Esophagus squamous epithelium (tissue), 5 donors: ENCODE measurements around the gene PCDH9. TPM values are rescaled to one million over a fixed set of nuclear protein-coding genes. Genes with fewer than 3 reads are reported as not detected.

Source experiments
- DNase-seq: peaks from one replicate; lab custom pipeline; 2025; lab: John Stamatoyannopoulos, UW
- H3K27ac ChIP-seq, 4 donors: fragments of 200-600 bp; sonication (generic); one replicate each; pipeline ENCODE4 v1.5.1; 2016 to 2019; ENCODE audit warnings: mild to moderate bottlenecking in 1 of 4
- H3K27me3 ChIP-seq, 4 donors: fragments of 200-600 bp; sonication (generic); 1 replicate in 3 of 4; 2 replicates in 1 of 4; pipeline versions ENCODE4 v1.5.1 to v1.6.0; 2017 to 2021; ENCODE audit warnings: antibody characterized with exemption in 1 of 4
- H3K36me3 ChIP-seq, 3 donors: fragments of 200-600 bp; sonication (generic); one replicate each; pipeline ENCODE4 v1.5.1; 2016 to 2019
- H3K4me1 ChIP-seq, 3 donors: fragments of 200-600 bp; sonication (generic); one replicate each; pipeline ENCODE4 v1.5.1; 2017 to 2019
- H3K4me3 ChIP-seq, 4 donors: fragments of 200-600 bp; sonication (generic); 1 replicate in 3 of 4; 2 replicates in 1 of 4; pipeline ENCODE4 v1.5.1; 2016 to 2019; ENCODE audit warnings: mild to moderate bottlenecking in 2 of 4, moderate library complexity in 1 of 4
- H3K9me3 ChIP-seq, 3 donors: fragments of 200-600 bp; sonication (generic); one replicate each; pipeline ENCODE4 v1.5.1; 2016 to 2019
- POLR2A ChIP-seq, 4 donors: fragments of 450-650 bp; IDR thresholded peaks; one replicate each; pipeline ENCODE4 v1.6.1; 2017; ENCODE audit warnings: antibody characterized with exemption in 4 of 4, mild to moderate bottlenecking in 4 of 4, moderate library complexity in 3 of 4
- WGBS, 2 donors: methylation state at CpG; one replicate each; pipeline ENCODE4 v1.1.5; 2018; 5-methylcytosine and 5-hydroxymethylcytosine counted together
- intact Hi-C: fragments of 100-400 bp; cut with DNase I; formaldehyde crosslinking; loops from one replicate; pipeline ENCODE4 v1.15.0; 2022
- total RNA-seq, 4 donors: library from RNA; depleted of rRNA; stranded (reverse); fragments of >200 nt; gene quantifications; one replicate each; pipeline ENCODE4 v1.1.0, GENCODE V29; 2016
- TF ChIP-seq, protein P1 (sequence below), 6 experiments: fragments of 450-650 bp in 4 of 6; fragments of 200-600 bp in 2 of 6; sonication (generic) in 2 of 6; IDR thresholded peaks; one replicate each; pipeline ENCODE4 v1.5.1; 2016 to 2019; ENCODE audit warnings: antibody characterized with exemption in 6 of 6, mild to moderate bottlenecking in 4 of 6, moderate library complexity in 4 of 6
- donor health status: DM: yes; HTN: yes; CAD: no.

PCDH9 gene
- total RNA-seq, 4 donors from 2014 or later: 0.04 to 1.9 (median 0.45) TPM

- TF ChIP-seq, protein P1, sequence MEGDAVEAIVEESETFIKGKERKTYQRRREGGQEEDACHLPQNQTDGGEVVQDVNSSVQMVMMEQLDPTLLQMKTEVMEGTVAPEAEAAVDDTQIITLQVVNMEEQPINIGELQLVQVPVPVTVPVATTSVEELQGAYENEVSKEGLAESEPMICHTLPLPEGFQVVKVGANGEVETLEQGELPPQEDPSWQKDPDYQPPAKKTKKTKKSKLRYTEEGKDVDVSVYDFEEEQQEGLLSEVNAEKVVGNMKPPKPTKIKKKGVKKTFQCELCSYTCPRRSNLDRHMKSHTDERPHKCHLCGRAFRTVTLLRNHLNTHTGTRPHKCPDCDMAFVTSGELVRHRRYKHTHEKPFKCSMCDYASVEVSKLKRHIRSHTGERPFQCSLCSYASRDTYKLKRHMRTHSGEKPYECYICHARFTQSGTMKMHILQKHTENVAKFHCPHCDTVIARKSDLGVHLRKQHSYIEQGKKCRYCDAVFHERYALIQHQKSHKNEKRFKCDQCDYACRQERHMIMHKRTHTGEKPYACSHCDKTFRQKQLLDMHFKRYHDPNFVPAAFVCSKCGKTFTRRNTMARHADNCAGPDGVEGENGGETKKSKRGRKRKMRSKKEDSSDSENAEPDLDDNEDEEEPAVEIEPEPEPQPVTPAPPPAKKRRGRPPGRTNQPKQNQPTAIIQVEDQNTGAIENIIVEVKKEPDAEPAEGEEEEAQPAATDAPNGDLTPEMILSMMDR (IDR thresholded peaks at IDR 0.05): no peak
- no peak for TF ChIP-seq POLR2A (IDR thresholded peaks at IDR 0.05)
- DNase-seq: no peak
- Histone ChIP-seq H3K4me1 (no peaks in the 10 kb centered on the region), H3K27me3 (no peaks in the 10 kb centered on the region), H3K9me3 (no peaks in the 10 kb centered on the region), H3K27ac (no peak overlapping the region), H3K36me3 (no peaks in the 10 kb centered on the region), H3K4me3 (no peak overlapping the region)
- intact Hi-C loops: no loop called here
- 86 to 87% methylated on average over 4 of the region's 4 CpGs for WGBS, 2 donors
Measured at GRCh38 chr13:66547685-66548084, 682.5 kb downstream of the PCDH9 start.

DNA sequence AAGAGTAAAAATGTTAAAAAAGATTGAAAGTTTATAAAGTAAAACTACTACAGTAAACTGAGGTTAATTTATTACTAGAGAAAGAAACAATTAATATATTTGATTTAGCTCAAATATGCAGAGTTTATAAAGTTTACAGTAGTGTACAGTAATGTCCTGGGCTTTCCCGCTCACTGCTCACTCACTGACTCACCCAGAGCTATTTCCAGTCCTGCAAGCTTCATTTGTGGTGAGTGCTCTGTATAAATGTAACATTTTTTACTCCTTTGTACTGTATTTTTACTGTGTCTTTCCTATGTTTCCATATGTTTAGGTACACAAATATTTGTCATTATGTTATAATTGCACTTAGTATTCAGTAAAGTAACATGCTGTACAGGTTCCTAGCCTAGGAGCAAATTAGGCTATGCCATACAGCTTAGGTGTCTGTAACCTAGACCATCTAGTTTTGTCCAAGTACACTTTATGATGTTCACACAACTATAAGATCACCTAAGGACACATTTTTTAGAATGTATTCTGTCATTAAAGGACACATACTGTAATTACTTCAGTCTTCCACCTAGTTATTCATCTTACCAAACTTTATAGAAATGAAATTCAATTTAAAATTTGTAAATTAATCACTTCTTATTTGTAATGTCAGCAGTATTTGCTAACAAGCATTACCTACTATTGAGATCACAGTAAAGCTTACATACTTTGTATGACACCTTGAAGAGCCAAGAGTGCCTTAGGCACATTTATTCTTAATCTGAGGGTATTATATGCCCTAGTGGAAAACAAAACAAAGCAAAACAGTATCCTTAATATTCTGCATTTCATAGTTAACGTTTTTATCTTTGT, 683.4 kb downstream of the PCDH9 start:
- H3K36me3 ChIP-seq: no peaks in the 10 kb centered on the region
- no peak overlapping the region for H3K4me3 ChIP-seq
- WGBS, 2 donors: 51 to 73% methylated on average over 2 of the region's 2 CpGs
- H3K27ac ChIP-seq: no peak overlapping the region
- H3K27me3 ChIP-seq: no peaks in the 10 kb centered on the region
- no peaks in the 10 kb centered on the region for H3K9me3 ChIP-seq
- H3K4me1 ChIP-seq: no peaks in the 10 kb centered on the region
- intact Hi-C loops: no loop called here
- TF ChIP-seq, protein P1 (IDR thresholded peaks at IDR 0.05): no peak
- no peak for TF ChIP-seq POLR2A (IDR thresholded peaks at IDR 0.05)
- no peak for DNase-seq

GRCh38 chr13:66543780-66544179, 686.4 kb downstream of the PCDH9 start:
- Histone ChIP-seq H3K4me3 (no peak overlapping the region), H3K27me3 (no peaks in the 10 kb centered on the region), H3K36me3 (no peaks in the 10 kb centered on the region), H3K9me3 (no peaks in the 10 kb centered on the region), H3K4me1 (no peaks in the 10 kb centered on the region), H3K27ac (no peak overlapping the region)
- 47 to 85% methylated on average over 1 of the region's 1 CpG for WGBS, 2 donors
- no peak for DNase-seq
- intact Hi-C loops: no loop called here
- TF ChIP-seq, protein P1 (IDR thresholded peaks at IDR 0.05): no peak
- TF ChIP-seq POLR2A (IDR thresholded peaks at IDR 0.05): no peak

DNA sequence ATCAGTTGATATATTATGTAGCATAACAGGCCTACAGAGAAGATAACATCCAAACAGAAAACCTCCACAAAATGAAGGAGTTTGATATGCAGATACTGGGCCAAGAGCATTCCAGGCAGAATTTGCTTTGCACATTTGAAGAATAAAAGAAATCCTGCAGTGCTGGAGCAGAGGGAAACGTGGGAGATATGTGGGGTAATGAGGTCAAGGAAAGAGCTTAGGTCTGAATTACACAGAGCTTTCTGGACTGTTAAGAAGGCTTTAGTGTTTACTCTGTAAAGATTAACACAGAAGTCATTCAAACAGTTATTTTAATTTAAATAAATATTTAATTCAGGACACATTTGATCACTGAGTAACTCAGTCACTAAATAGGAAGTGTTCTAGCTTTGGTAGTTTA, 692.7 kb downstream of the PCDH9 start:
- H3K4me1 ChIP-seq: no peaks in the 10 kb centered on the region
- DNase-seq: no peak
- no peak overlapping the region for H3K4me3 ChIP-seq
- H3K9me3 ChIP-seq: no peaks in the 10 kb centered on the region
- intact Hi-C loops: no loop called here
- no peak for TF ChIP-seq POLR2A (IDR thresholded peaks at IDR 0.05)
- TF ChIP-seq, protein P1 (IDR thresholded peaks at IDR 0.05): no peak
- 14 to 42% methylated on average over 1 of the region's 1 CpG for WGBS, 2 donors
- H3K36me3 ChIP-seq: no peaks in the 10 kb centered on the region
- H3K27ac ChIP-seq: no peak overlapping the region
- H3K27me3 ChIP-seq: no peaks in the 10 kb centered on the region

- 44 to 50% methylated on average over 3 of the region's 3 CpGs for WGBS, 2 donors
Measured at GRCh38 chr13:66536746-66537145, 693.4 kb downstream of the PCDH9 start.

More at GRCh38 chr13:66536746-66537145, 693.4 kb downstream of the PCDH9 start:
- no peak overlapping the region for H3K27ac ChIP-seq
- no peak for DNase-seq
- intact Hi-C loops: no loop called here
- H3K27me3 ChIP-seq: no peaks in the 10 kb centered on the region
- TF ChIP-seq, protein P1 (IDR thresholded peaks at IDR 0.05): no peak
- no peak for TF ChIP-seq POLR2A (IDR thresholded peaks at IDR 0.05)
- no peaks in the 10 kb centered on the region for H3K36me3 ChIP-seq
- no peaks in the 10 kb centered on the region for H3K4me1 ChIP-seq
- no peaks in the 10 kb centered on the region for H3K9me3 ChIP-seq
- no peak overlapping the region for H3K4me3 ChIP-seq
